Measurements from ENCODE around the gene LTBP1.
"Not testable (repeated sequence)": the region's sequence is repeated elsewhere in the genome, so short reads cannot be mapped to it uniquely, and the experiment has no call there.

- TF ChIP-seq EZH2 (IDR thresholded peaks at IDR 0.05; ENCODE audit: borderline replicate concordance, low read length); CTCF (conservative IDR thresholded peaks at IDR 0.05 in 1 of 2, IDR thresholded peaks at IDR 0.05 in 1 of 2; ENCODE audit: extremely low read depth in 1 of 2, insufficient read depth in 1 of 2, low read depth in 1 of 2, low read length in 2 of 2): not testable (repeated sequence)
These were observed 36.6 kb downstream of the LTBP1 start for GRCh38 chr2:32983193-32983924.
